LNCaP clone FGC (cell line): Measurements from ENCODE around the gene DIS3L2.

Source experiments
- DNase-seq: peaks from one replicate; pipeline ENCODE4 v3.0.0-alpha.2; 2011; ENCODE audit warnings: low read depth
- H3K4me3 ChIP-seq: 2 replicates; pipeline ENCODE4 v1.5.1; 2011; ENCODE audit warnings: mild to moderate bottlenecking, low read depth, low read length, control low read depth
- TF ChIP-seq, protein P1 (sequence below): IDR thresholded peaks from 2 replicates; pipeline ENCODE4 v1.5.1; 2012; ENCODE audit warnings: mild to moderate bottlenecking; ENCODE audit not compliant: control insufficient read depth, insufficient read depth; ENCODE audit errors: extremely low read depth

The DIS3L2 gene

DNA sequence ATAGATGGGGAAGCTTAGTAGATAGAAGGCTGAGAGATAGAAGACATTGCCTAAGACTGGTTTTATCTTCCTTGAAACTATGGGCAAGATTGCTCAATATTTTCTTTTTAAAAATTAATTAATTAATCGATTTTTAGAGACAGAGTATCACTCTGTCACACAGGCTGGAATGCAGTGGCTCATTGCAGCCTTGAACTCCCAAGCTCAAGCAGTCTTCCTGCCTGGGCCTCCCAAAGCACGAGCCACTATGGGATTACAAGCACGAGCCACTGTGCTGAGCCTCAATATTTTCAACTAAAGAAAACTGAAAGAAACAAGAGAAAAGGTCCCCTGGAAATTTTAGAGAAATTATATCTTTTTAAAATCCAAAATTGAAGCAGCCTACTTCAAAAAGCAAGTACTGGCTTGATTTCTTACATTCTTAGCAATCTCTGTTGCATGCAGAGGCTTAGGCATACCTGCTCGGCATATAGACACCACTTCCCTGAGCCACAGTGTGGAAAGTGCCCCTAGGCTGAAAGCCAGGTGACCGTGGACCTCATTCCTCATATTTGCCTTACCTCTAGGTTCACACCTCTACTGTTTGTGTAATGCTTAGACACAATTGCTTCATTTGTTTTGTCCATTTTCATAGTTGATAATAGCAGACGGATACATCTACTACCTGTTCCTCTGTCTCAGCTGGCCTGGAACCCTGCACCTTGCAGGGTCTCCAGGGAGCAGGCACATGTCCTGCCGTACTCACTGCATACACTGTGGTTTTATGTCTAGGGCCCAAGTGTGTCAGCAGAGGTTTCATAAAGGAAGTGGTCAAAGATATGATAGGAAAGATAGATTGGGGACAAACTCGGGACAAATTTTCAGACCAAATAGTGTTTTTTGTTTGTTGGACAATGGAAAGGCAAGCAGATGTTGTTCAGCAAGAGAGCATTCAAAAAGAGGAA, 250.5 kb downstream of the DIS3L2 start:
- TF ChIP-seq, protein P1, sequence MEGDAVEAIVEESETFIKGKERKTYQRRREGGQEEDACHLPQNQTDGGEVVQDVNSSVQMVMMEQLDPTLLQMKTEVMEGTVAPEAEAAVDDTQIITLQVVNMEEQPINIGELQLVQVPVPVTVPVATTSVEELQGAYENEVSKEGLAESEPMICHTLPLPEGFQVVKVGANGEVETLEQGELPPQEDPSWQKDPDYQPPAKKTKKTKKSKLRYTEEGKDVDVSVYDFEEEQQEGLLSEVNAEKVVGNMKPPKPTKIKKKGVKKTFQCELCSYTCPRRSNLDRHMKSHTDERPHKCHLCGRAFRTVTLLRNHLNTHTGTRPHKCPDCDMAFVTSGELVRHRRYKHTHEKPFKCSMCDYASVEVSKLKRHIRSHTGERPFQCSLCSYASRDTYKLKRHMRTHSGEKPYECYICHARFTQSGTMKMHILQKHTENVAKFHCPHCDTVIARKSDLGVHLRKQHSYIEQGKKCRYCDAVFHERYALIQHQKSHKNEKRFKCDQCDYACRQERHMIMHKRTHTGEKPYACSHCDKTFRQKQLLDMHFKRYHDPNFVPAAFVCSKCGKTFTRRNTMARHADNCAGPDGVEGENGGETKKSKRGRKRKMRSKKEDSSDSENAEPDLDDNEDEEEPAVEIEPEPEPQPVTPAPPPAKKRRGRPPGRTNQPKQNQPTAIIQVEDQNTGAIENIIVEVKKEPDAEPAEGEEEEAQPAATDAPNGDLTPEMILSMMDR: no peak
- H3K4me3 ChIP-seq: no peak overlapping the region
- DNase-seq: no peak

DNA sequence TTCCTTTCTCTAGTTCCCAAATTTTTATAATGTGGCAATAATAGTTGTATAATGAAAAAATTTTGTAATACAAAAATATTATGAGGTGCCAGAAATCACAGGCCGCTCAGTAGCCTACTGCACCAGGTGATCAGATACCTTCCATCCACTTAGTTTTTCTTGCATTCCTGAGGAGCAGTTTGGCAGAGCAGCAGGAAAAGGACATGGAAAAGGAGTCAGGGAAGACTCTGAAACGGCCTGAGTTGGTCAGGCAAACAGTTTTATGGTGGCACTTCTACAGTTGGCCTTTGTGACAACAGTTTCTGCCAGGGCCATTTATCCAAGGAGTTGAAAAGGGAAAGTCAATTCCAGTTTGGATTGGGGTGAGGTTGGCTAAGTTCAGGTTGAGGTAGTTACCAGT, 251.7 kb downstream of the DIS3L2 start:
- TF ChIP-seq, protein P1: no peak
- DNase-seq: no peak
- H3K4me3 ChIP-seq: no peak overlapping the region

DNA sequence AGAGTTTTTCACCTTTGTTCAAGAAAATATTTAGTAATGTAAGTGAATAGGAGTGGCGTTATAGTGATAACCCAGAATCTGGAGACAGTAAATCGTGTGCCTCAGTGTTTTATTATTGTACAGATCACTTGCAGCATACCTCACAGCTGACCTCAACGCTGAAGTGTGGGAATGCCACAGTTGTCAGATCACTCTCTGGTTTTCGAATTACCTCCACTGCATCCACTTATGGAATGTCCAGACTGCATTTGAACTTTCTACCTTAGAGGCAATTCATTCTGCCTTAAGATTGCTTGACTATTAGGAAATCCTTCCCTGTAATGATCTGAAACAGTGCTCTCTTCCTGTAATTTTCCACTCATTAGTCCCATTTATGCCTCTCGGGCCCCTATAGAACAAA, 252.5 kb downstream of the DIS3L2 start:
- H3K4me3 ChIP-seq: no peak overlapping the region

DNA sequence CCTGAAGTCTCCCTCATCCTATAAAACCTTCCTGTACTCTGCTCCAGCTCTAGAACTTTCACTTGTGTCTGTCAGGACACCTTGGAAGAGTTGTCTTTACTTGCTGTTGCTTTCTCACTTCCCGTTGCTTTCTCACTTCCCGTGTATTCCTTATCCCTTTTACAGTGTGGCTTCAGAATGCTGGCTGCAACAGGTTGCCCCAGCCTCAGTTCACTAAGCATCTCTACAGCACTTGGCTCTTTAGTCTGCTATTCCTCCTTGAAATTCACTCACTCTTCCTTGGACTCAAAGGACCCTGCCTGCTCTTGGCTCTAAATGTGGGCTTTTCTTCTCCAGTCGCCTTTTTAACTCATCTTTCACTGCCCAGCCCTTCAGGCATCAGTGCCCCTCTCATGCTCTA, 254.5 kb downstream of the DIS3L2 start:
- TF ChIP-seq, protein P1: no peak
- DNase-seq: no peak

More for the DNA sequence above, 252.5 kb downstream of the DIS3L2 start:
- TF ChIP-seq, protein P1: no peak
- no peak for DNase-seq

DNA sequence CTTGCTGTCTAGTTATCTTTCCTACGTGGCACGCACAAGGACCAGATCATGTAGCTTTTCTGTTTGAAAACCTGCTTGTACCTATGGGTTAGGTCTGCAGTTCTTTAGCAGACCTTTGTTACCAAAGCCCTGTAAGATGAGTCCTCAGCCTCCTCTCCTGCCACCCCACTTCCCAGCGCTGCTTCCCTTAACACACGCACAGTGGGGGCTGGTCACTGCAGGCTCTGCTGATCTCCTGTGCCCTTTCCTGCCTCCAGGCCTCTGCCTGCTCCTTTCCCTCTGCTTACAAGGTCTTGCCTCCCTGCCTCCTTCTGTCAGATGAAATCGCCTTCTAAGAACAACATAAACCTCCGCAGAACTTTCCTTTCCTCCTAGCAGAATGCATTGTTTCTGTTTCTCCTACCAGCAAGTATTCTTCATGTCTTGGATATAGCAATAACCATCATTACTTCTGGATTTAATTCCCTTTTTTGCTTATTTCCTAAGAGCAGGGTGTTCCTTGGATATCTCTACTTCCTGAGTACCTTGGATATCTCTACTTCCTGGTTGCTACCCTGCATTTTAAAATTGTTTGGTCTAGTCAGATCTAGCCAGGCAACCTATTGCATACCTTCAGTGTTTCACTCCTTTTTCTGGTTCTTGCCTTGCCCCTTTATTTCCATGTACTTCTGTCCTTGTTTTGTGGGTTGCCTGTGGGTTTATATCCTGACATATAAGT, 257.4 kb downstream of the DIS3L2 start:
- TF ChIP-seq, protein P1: no peak
- DNase-seq: no peak
- H3K4me3 ChIP-seq: no peak overlapping the region

More for the DNA sequence above, 254.5 kb downstream of the DIS3L2 start:
- no peak overlapping the region for H3K4me3 ChIP-seq

DNA sequence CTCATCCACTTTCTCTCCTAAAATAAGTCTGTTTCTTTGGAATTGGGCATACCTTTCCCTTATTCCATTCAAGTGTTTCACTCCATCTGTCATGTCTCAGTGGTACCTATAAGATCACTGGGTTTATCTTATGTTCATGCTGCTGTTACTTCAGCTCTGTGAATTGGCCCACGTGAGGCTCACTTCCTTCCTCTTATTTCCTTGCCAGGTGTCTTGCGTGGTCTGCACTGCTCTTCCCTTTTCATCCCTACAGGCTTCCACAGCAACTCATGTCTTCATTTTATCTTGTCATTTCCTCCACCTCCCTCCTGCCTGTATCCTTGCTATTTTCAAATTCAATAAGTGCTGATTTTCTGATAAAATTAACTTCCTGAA, 258.0 kb downstream of the DIS3L2 start:
- TF ChIP-seq, protein P1: no peak
- no peak for DNase-seq
- no peak overlapping the region for H3K4me3 ChIP-seq
